HCT116 (cell line): ENCODE data around the gene ARHGAP12. TPM values are rescaled to one million over a fixed set of nuclear protein-coding genes. Genes with fewer than 3 reads are reported as not detected.

Source experiments
- ATAC-seq: fragments of 200-7000 bp; cut with Tn5 transposase; 2 replicates; pipeline ENCODE4 v1.9.1; 2020; ENCODE audit warnings: mild to moderate bottlenecking, moderate library complexity
- BruUV-seq: library from RNA; stranded (reverse); fragments of 400-500 nt; replicated peaks from 2 replicates; lab custom pipeline; 2021; lab: Mats Ljungman, UMichigan
- CTCF ChIA-PET: fragments of 300-600 bp; sonication (Branson Sonifier 250); formaldehyde crosslinking; loops from one replicate; lab custom pipeline; 2021; ENCODE audit warnings: antibody characterized with exemption; lab: Charles Lee
- POLR2A ChIA-PET: fragments of 300-600, 350-600 bp; sonication (Branson Sonifier 250); formaldehyde crosslinking; loops from one replicate; lab custom pipeline; 2021; ENCODE audit warnings: antibody characterized with exemption; lab: Charles Lee
- RAD21 ChIA-PET, 2 experiments: fragments of 300-600 bp; sonication (Branson Sonifier 250); formaldehyde crosslinking; loops; one replicate each; lab custom pipeline; 2023; ENCODE audit warnings: low total read pairs in 2 of 2; ENCODE audit not compliant: uncharacterized antibody in 2 of 2, unreplicated experiment in 2 of 2, low non-redundant PET in 1 of 2; lab: Charles Lee
- DNase-seq: peaks from one replicate; pipeline ENCODE4 v3.0.0-alpha.2; 2010; ENCODE audit warnings: low read depth, low spot score
- H2AFZ ChIP-seq: fragments of 200-600 bp; shearing (Covaris generic), sonication (generic); 2 replicates; pipeline ENCODE4 v1.6.1; 2017; ENCODE audit warnings: low read depth, mixed run types, mixed read lengths, antibody characterized with exemption, low read length; ENCODE audit not compliant: poor library complexity, severe bottlenecking
- H3K27ac ChIP-seq: 2 replicates; pipeline ENCODE4 v1.5.1; 2012; ENCODE audit warnings: low read depth, low read length
- H3K27me3 ChIP-seq: fragments of 200-600 bp; sonication (generic); 2 replicates; pipeline ENCODE4 v1.6.1; 2016; ENCODE audit warnings: mixed run types, low read length, mixed read lengths; ENCODE audit not compliant: insufficient read depth
- H3K36me3 ChIP-seq, 2 experiments: fragments of 200-500 bp in 1 of 2; fragments of 200-600 bp in 1 of 2; sonication (Bioruptor generic) in 1 of 2; sonication (generic) in 1 of 2; 2 replicates each; pipeline versions ENCODE4 v1.5.1 to v1.6.1; 2014 to 2016; ENCODE audit warnings: low read length in 2 of 2, inconsistent platforms in 1 of 2, mixed read lengths in 1 of 2, mixed run types in 1 of 2; ENCODE audit not compliant: insufficient read depth in 2 of 2, control insufficient read depth in 1 of 2
- H3K4me1 ChIP-seq, 2 experiments: fragments of 200-600 bp in 1 of 2; sonication (generic) in 1 of 2; 2 replicates each; pipeline versions ENCODE4 v1.5.1 to v1.6.1; 2012 to 2017; ENCODE audit warnings: low read length in 2 of 2, inconsistent platforms in 1 of 2, mild to moderate bottlenecking in 1 of 2, mixed read lengths in 1 of 2, mixed run types in 1 of 2, moderate library complexity in 1 of 2; ENCODE audit not compliant: insufficient read depth in 2 of 2, control insufficient read depth in 1 of 2
- H3K4me2 ChIP-seq: fragments of 200-600 bp; sonication (generic); 2 replicates; pipeline ENCODE4 v1.6.1; 2017; ENCODE audit warnings: mixed run types, low read length, mixed read lengths
- H3K4me3 ChIP-seq, 2 experiments: fragments of 200-600 bp in 1 of 2; sonication (generic) in 1 of 2; replicated peaks in 1 of 2; 2 replicates each; pipeline ENCODE4 v1.5.1; 2011 to 2016; ENCODE audit warnings: low read length in 2 of 2, control low read depth in 1 of 2, low read depth in 1 of 2, mild to moderate bottlenecking in 1 of 2, mixed read lengths in 1 of 2, mixed run types in 1 of 2
- H3K79me2 ChIP-seq: fragments of 200-600 bp; sonication (generic); 2 replicates; pipeline ENCODE4 v1.6.1; 2017; ENCODE audit warnings: mild to moderate bottlenecking, mixed run types, low read length, moderate library complexity, mixed read lengths; ENCODE audit not compliant: insufficient read depth
- H3K9ac ChIP-seq: fragments of 200-600 bp; sonication (generic); 2 replicates; pipeline ENCODE4 v1.6.1; 2016; ENCODE audit warnings: low read length, mixed read lengths
- H3K9me2 ChIP-seq: fragments of 200-600 bp; sonication (generic), shearing (Covaris generic); 2 replicates; pipeline ENCODE4 v1.6.1; 2017; ENCODE audit warnings: mixed run types, mild to moderate bottlenecking, moderate library complexity; ENCODE audit not compliant: insufficient read depth
- H3K9me3 ChIP-seq, 2 experiments: fragments of 200-500 bp in 1 of 2; fragments of 200-600 bp in 1 of 2; sonication (Bioruptor generic) in 1 of 2; sonication (generic) in 1 of 2; 2 replicates each; pipeline ENCODE4 v1.6.1; 2014 to 2017; ENCODE audit warnings: low read length in 2 of 2, mixed read lengths in 2 of 2, inconsistent platforms in 1 of 2, low read depth in 1 of 2, mild to moderate bottlenecking in 1 of 2, mixed run types in 1 of 2, moderate library complexity in 1 of 2; ENCODE audit not compliant: control insufficient read depth in 1 of 2, insufficient read depth in 1 of 2
- H4K20me1 ChIP-seq: fragments of 200-600 bp; sonication (generic), shearing (Covaris generic); 2 replicates; pipeline ENCODE4 v1.6.1; 2017; ENCODE audit warnings: mixed run types, mild to moderate bottlenecking, moderate library complexity; ENCODE audit not compliant: insufficient read depth
- ATF3 ChIP-seq: IDR thresholded peaks from 2 replicates; pipeline ENCODE4 v1.6.1; 2012
- CEBPB ChIP-seq: IDR thresholded peaks from 2 replicates; pipeline ENCODE4 v1.6.1; 2012; ENCODE audit warnings: low read depth
- CTCF ChIP-seq, 3 experiments: fragments of 200-600 bp in 1 of 3; sonication (generic) in 1 of 3; IDR thresholded peaks in 2 of 3; conservative IDR thresholded peaks in 1 of 3; 2 replicates each; pipeline ENCODE4 v1.5.1; 2012 to 2017; ENCODE audit warnings: low read depth in 2 of 3, low read length in 2 of 3, antibody characterized with exemption in 1 of 3, borderline replicate concordance in 1 of 3, control low read depth in 1 of 3, mild to moderate bottlenecking in 1 of 3, mixed read lengths in 1 of 3, mixed run types in 1 of 3, moderate library complexity in 1 of 3; ENCODE audit not compliant: insufficient read depth in 1 of 3
- EGR1 ChIP-seq: IDR thresholded peaks from 2 replicates; pipeline ENCODE4 v1.6.1; 2012; ENCODE audit warnings: low read depth
- EZH2 ChIP-seq: fragments of 200-600 bp; sonication (generic); IDR thresholded peaks from 2 replicates; pipeline ENCODE4 v1.6.1; 2017; ENCODE audit warnings: antibody characterized with exemption, mixed run types
- EZH2phosphoT487 ChIP-seq: fragments of 200-600 bp; IDR thresholded peaks from 2 replicates; pipeline ENCODE4 v1.6.1; 2018; ENCODE audit warnings: antibody characterized with exemption, borderline replicate concordance
- JUND ChIP-seq: IDR thresholded peaks from 2 replicates; pipeline ENCODE4 v1.6.1; 2012
- POLR2A ChIP-seq: IDR thresholded peaks from 2 replicates; pipeline ENCODE4 v1.7.0; 2011; ENCODE audit warnings: borderline replicate concordance; ENCODE audit not compliant: insufficient read depth, insufficient read length; ENCODE audit errors: extremely low read depth
- RAD21 ChIP-seq: IDR thresholded peaks from 2 replicates; pipeline ENCODE4 v1.6.1; 2012; ENCODE audit warnings: low read depth, mild to moderate bottlenecking
- SIN3A ChIP-seq: IDR thresholded peaks from 2 replicates; pipeline ENCODE4 v1.6.1; 2012; ENCODE audit warnings: low read depth
- SP1 ChIP-seq: IDR thresholded peaks from 2 replicates; pipeline ENCODE4 v1.6.1; 2012; ENCODE audit warnings: low read depth
- SRF ChIP-seq: IDR thresholded peaks from 2 replicates; pipeline ENCODE4 v1.6.1; 2012; ENCODE audit warnings: low read depth
- TCF7L2 ChIP-seq: IDR thresholded peaks from 2 replicates; pipeline ENCODE4 v1.7.0; 2011; ENCODE audit warnings: borderline replicate concordance, inconsistent platforms; ENCODE audit not compliant: insufficient read depth, insufficient read length; ENCODE audit errors: extremely low read depth
- YY1 ChIP-seq: IDR thresholded peaks from 2 replicates; pipeline ENCODE4 v1.6.1; 2011; ENCODE audit warnings: low read length, low read depth, moderate library complexity, mild to moderate bottlenecking; ENCODE audit not compliant: insufficient replicate concordance; ENCODE audit errors: extremely low read depth
- ZFX ChIP-seq: fragments of 450-650 bp; IDR thresholded peaks from 2 replicates; pipeline ENCODE4 v1.6.1; 2017
- ZNF274 ChIP-seq: fragments of 200-500 bp; sonication (Bioruptor generic); IDR thresholded peaks from 2 replicates; pipeline ENCODE4 v1.6.1; 2014; ENCODE audit warnings: mild to moderate bottlenecking, low read depth, low read length, inconsistent platforms
- intact Hi-C: fragments of 100-400 bp; cut with micrococcal nuclease; formaldehyde crosslinking; loops from 2 replicates; pipeline ENCODE4 v1.10.0; 2022
- total RNA-seq: library from RNA; stranded (reverse); gene quantifications from one replicate; pipeline ENCODE4 v1.2.1, GENCODE V29; 2021; ENCODE audit not compliant: unreplicated experiment
- TF ChIP-seq, protein P1 (sequence below): IDR thresholded peaks from 2 replicates; pipeline ENCODE4 v1.6.1; 2012
- TF ChIP-seq, protein P2 (sequence below): IDR thresholded peaks from 2 replicates; pipeline ENCODE4 v1.6.1; 2012; ENCODE audit warnings: low read depth

ARHGAP12 gene
- total RNA-seq, 1 experiment from 2014 or later = 80.3 TPM

DNA sequence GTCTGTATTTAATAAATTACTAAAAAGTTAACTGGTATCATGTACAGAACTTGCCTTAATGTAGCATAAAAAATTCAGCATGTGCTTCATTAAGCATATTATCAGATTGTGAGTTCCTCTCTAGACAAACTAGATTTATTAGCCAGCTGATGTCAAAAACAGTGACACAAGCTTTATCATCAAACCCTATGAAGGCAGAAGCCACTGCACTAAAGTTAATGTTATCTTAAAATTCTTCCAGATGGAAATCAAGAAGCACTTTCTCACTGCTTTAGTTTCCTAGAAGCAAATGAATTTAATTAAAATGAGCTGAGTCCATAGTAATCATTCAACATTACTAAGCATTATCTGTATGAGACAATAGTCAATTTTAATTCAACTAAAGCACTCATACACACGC is 96.4 kb downstream of the ARHGAP12 start:
- H3K27me3 ChIP-seq = no peaks in the 10 kb centered on the region
- ChIA-PET CTCF (no interaction called here), RAD21 (no interaction called here), POLR2A (no interaction called here)
- intact Hi-C loops = loop anchor here (10.0 kb wide), 1 partner anchor 373 kb away; no protein-coding TSS in a partner anchor
- no peak overlapping the region for H3K4me2 ChIP-seq
- H3K27ac ChIP-seq = no peak overlapping the region
- H3K9me3 ChIP-seq = no peaks in the 10 kb centered on the region
- H3K9me2 ChIP-seq = no peaks in the 10 kb centered on the region
- no peak for TF ChIP-seq CEBPB
- no peak for TF ChIP-seq POLR2A
- no peak for TF ChIP-seq ZFX
- no peak for TF ChIP-seq EGR1
- TF ChIP-seq, protein P1, sequence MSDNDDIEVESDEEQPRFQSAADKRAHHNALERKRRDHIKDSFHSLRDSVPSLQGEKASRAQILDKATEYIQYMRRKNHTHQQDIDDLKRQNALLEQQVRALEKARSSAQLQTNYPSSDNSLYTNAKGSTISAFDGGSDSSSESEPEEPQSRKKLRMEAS = no peak
- no peak for TF ChIP-seq SIN3A
- TF ChIP-seq JUND = no peak
- TF ChIP-seq YY1 = no peak
- no peak for TF ChIP-seq EZH2phosphoT487
- TF ChIP-seq TCF7L2 = no peak
- TF ChIP-seq ZNF274 = no peak
- TF ChIP-seq, protein P2, sequence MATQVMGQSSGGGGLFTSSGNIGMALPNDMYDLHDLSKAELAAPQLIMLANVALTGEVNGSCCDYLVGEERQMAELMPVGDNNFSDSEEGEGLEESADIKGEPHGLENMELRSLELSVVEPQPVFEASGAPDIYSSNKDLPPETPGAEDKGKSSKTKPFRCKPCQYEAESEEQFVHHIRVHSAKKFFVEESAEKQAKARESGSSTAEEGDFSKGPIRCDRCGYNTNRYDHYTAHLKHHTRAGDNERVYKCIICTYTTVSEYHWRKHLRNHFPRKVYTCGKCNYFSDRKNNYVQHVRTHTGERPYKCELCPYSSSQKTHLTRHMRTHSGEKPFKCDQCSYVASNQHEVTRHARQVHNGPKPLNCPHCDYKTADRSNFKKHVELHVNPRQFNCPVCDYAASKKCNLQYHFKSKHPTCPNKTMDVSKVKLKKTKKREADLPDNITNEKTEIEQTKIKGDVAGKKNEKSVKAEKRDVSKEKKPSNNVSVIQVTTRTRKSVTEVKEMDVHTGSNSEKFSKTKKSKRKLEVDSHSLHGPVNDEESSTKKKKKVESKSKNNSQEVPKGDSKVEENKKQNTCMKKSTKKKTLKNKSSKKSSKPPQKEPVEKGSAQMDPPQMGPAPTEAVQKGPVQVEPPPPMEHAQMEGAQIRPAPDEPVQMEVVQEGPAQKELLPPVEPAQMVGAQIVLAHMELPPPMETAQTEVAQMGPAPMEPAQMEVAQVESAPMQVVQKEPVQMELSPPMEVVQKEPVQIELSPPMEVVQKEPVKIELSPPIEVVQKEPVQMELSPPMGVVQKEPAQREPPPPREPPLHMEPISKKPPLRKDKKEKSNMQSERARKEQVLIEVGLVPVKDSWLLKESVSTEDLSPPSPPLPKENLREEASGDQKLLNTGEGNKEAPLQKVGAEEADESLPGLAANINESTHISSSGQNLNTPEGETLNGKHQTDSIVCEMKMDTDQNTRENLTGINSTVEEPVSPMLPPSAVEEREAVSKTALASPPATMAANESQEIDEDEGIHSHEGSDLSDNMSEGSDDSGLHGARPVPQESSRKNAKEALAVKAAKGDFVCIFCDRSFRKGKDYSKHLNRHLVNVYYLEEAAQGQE = no peak
- TF ChIP-seq EZH2 = no peak
- no peak for TF ChIP-seq SP1
- no peak for TF ChIP-seq CTCF (IDR thresholded peaks at IDR 0.05 in 2 of 3, conservative IDR thresholded peaks at IDR 0.05 in 1 of 3; ENCODE audit: borderline replicate concordance in 1 of 3, insufficient read depth in 1 of 3, low read depth in 2 of 3, low read length in 2 of 3)
- TF ChIP-seq ATF3 = no peak
- no peak for TF ChIP-seq RAD21
- no peak for TF ChIP-seq SRF
- no peaks in the 10 kb centered on the region for H3K4me1 ChIP-seq
- peaks cover 87% of the 10 kb centered on the region for H3K79me2 ChIP-seq
- no peak for ATAC-seq
- peaks cover 0 to 9% of the 10 kb centered on the region in 2 experiments; a peak in 1 of 4 replicates for H3K36me3 ChIP-seq
- H4K20me1 ChIP-seq = no peaks in the 10 kb centered on the region
- BruUV-seq = no TSS peak
- H3K4me3 ChIP-seq = no peak overlapping the region
- H2AFZ ChIP-seq = no peak overlapping the region
- no peak for DNase-seq
- H3K9ac ChIP-seq = no peak overlapping the region
